RWPE1 (cell line): ENCODE measurements around the gene NEK10.

ENCODE experiments used
- CTCF ChIA-PET: fragments of 350-600 bp; sonication (Branson Sonifier 250); formaldehyde crosslinking; extraction: SDS; loops from one replicate; lab custom pipeline; 2021; lab: Yijun Ruan, JAX
- POLR2A ChIA-PET: fragments of 400-600 bp; formaldehyde crosslinking; extraction: SDS; loops from one replicate; lab custom pipeline; 2020; ENCODE audit warnings: antibody characterized with exemption; ENCODE audit not compliant: low non-redundant PET; lab: Yijun Ruan, JAX
- DNase-seq: peaks from one replicate; pipeline ENCODE4 v3.0.0; 2012; ENCODE audit warnings: low spot score
- H3K27ac ChIP-seq: fragments of 450-650 bp; 2 replicates; pipeline ENCODE4 v1.5.1; 2017
- CTCF ChIP-seq: fragments of 450-650 bp; conservative IDR thresholded peaks from 2 replicates; pipeline ENCODE4 v1.5.1; 2017; ENCODE audit warnings: low read depth, mild to moderate bottlenecking

Gene NEK10

DNA sequence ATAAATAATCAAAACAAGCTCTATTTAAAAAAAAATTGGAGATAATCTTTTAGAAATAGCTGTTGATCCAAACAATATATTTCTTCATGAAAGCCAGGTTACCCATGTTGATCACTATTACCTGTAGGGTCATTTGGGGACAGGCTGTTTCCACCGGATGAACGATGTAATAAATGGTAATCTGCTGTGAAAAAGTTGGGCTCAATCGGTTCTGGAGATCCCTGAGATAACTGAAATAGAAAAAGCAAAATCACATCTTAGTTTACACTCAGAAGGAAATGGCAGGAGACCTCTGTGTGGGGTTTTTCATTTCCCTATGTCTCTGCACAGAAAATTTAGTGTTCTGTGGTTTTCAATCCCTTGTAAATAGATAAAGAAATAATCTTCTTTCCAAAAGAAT lies 249.5 kb downstream of the NEK10 start:
- ChIA-PET CTCF (no interaction called here), POLR2A (no interaction called here)
- no peak for DNase-seq
- H3K27ac ChIP-seq = no peak overlapping the region
- no peak for TF ChIP-seq CTCF

DNA sequence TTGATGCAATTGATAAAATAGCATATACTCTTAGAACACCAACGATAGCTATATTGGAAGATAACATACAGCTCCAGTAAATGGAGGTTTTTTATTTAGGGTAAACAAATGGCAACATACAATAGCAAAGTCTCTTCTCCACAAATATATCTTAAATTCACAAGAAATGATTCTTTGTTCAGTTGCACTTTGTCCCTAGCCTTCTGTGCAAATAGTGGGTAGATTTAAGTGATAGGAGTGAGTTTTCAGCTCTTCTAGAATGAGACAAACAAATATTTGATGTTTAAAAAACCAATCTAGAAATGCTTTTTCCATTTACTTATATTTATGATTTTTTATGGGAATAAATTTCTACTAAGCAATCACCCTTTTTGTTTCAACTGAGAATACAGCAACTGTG lies 253.8 kb downstream of the NEK10 start:
- DNase-seq = no peak
- TF ChIP-seq CTCF = no peak
- ChIA-PET CTCF (no interaction called here), POLR2A (no interaction called here)
- no peak overlapping the region for H3K27ac ChIP-seq

DNA sequence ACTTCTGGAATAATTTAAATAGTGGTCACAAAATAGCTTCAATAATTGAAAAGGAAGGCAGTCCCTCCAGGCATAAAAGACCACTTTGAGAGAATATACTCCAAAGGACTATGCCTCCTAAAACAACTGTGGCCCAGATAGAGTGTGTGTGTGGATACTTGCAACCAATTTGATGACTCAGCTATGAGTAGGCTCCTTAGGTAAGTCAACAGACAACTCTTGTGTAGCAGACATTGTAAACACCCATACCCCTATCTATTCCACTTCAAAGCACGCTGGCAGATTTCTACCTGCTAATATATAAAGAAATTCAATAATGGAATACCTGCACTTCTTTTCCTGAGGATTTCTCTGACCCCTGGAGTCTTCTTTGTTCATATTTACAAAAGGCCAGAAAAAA lies 254.5 kb downstream of the NEK10 start:
- CTCF ChIA-PET = no interaction called here
- POLR2A ChIA-PET = no interaction called here
- no peak overlapping the region for H3K27ac ChIP-seq
- TF ChIP-seq CTCF = no peak
- peak; percentile 1 for DNase-seq

DNA sequence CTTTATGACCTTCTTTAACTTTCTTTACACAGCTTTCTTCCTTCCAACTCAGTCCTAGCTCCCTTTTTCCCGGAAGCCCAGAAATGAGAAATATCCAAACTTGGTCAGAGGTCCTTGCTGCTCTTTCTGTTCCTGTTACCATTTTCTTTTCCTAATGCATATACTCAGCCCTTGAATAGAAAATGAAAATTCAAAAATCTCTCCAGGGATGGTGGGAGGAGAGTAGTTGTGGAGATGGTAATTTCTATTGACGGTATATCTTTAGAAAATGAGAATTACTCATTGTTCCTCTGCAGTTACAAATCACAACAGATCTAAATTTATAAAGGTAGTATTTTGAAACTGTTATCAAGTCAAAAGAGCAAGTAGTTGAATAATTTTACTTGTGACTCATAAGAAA lies 255.1 kb downstream of the NEK10 start:
- no peak for DNase-seq
- TF ChIP-seq CTCF = no peak
- no peak overlapping the region for H3K27ac ChIP-seq
- CTCF ChIA-PET = no interaction called here
- POLR2A ChIA-PET = no interaction called here

DNA sequence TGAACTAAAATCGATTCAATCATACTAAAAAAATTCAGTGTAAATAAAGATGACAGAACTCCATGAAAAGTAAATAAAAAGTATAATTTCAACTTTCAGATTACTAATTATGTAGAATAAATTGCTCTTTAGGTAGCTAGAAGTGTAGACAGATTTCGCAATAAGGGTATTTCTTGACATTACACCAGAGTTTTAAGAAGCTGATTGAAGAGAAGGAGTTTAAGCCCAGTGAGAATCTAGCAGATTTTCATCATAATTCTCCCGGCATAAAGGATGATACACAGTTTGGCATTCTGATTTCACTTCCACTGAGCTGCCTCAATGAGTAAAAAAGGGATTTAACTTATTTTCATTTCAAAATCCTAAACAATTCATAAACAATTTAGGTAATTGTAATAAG lies 259.2 kb downstream of the NEK10 start:
- no peak for TF ChIP-seq CTCF
- no peak overlapping the region for H3K27ac ChIP-seq
- POLR2A ChIA-PET = no interaction called here
- CTCF ChIA-PET = interaction anchor here (0.6 kb wide), 1 partner anchor 14 kb away, joined by 3 read pairs; no protein-coding TSS in a partner anchor
- no peak for DNase-seq

GRCh38 chr3:27108322-27108721 lies 260.9 kb downstream of the NEK10 start:
- CTCF ChIA-PET = interaction anchor here (1.2 kb wide), 1 partner anchor 26 kb away, joined by 3 read pairs; no protein-coding TSS in a partner anchor
- no peak for DNase-seq
- no peak overlapping the region for H3K27ac ChIP-seq
- POLR2A ChIA-PET = no interaction called here
- TF ChIP-seq CTCF = no peak
